Stimulated activated CD4-positive, alpha-beta T cell treated with anti-CD3 and anti-CD28 coated beads, Interleukin-15, amount 100 ng/mL, for 1 hour (primary cell): ENCODE data around the gene TENM4.
"Not testable (repeated sequence)": the region's sequence is repeated elsewhere in the genome, so short reads cannot be mapped to it uniquely, and the experiment has no call there.

Experiments used
- DNase-seq, 2 donors: peaks; one replicate each; pipeline ENCODE4 v3.0.0-alpha.2; 2020; ENCODE audit warnings: low read depth in 1 of 2, low spot score in 1 of 2

TENM4 gene

GRCh38 chr11:78827291-78827690, 613.5 kb downstream of the TENM4 start:
- DNase-seq: not testable (repeated sequence)

GRCh38 chr11:78825591-78826020, 615.2 kb downstream of the TENM4 start:
- no peak for DNase-seq

- DNase-seq: no peak
Measured at GRCh38 chr11:78823588-78823987, 617.2 kb downstream of the TENM4 start.

- no peak for DNase-seq
Measured at GRCh38 chr11:78822931-78823423, 617.9 kb downstream of the TENM4 start.

- DNase-seq: no peak
Measured at GRCh38 chr11:78821371-78822306, 619.2 kb downstream of the TENM4 start.

- DNase-seq: no peak
Measured at GRCh38 chr11:78820741-78821140, 620.1 kb downstream of the TENM4 start.

- DNase-seq: no peak
Measured at GRCh38 chr11:78818201-78818600, 622.6 kb downstream of the TENM4 start.

- DNase-seq: no peak
Measured at GRCh38 chr11:78815831-78816230, 625.0 kb downstream of the TENM4 start.

- no peak for DNase-seq
Measured at GRCh38 chr11:78812513-78813293, 628.1 kb downstream of the TENM4 start.

- DNase-seq: no peak
Measured at GRCh38 chr11:78810559-78811009, 630.2 kb downstream of the TENM4 start.

GRCh38 chr11:78809931-78810541, 630.8 kb downstream of the TENM4 start:
- no peak for DNase-seq

- no peak for DNase-seq
Measured at GRCh38 chr11:78808923-78809322, 631.9 kb downstream of the TENM4 start.

- DNase-seq: no peak
Measured at GRCh38 chr11:78807351-78807750, 633.5 kb downstream of the TENM4 start.

GRCh38 chr11:78806214-78807004, 634.4 kb downstream of the TENM4 start:
- no peak for DNase-seq

- no peak for DNase-seq
Measured at GRCh38 chr11:78804991-78805390, 635.8 kb downstream of the TENM4 start.

- no peak for DNase-seq
Measured at GRCh38 chr11:78803995-78804394, 636.8 kb downstream of the TENM4 start.

- no peak for DNase-seq
Measured at GRCh38 chr11:78802058-78802761, 638.6 kb downstream of the TENM4 start.

- DNase-seq: no peak
Measured at GRCh38 chr11:78801161-78801884, 639.5 kb downstream of the TENM4 start.

- no peak for DNase-seq
Measured at GRCh38 chr11:78800756-78801155, 640.1 kb downstream of the TENM4 start.
